Vagina (tissue), 2 donors: Measurements from ENCODE around the gene CHIT1.

Experiments
- POLR2A ChIP-seq, 2 donors: fragments of 450-650 bp; IDR thresholded peaks; one replicate each; pipeline ENCODE4 v1.6.1; 2017; ENCODE audit warnings: antibody characterized with exemption in 2 of 2, mild to moderate bottlenecking in 2 of 2, moderate library complexity in 2 of 2
- POLR2AphosphoS5 ChIP-seq, 2 donors: sonication (generic); formaldehyde crosslinking; IDR thresholded peaks; one replicate each; pipeline ENCODE4 v1.9.0; 2017; ENCODE audit warnings: antibody characterized with exemption in 2 of 2, mild to moderate bottlenecking in 2 of 2, low read depth in 1 of 2; ENCODE audit not compliant: insufficient read depth in 1 of 2

DNA sequence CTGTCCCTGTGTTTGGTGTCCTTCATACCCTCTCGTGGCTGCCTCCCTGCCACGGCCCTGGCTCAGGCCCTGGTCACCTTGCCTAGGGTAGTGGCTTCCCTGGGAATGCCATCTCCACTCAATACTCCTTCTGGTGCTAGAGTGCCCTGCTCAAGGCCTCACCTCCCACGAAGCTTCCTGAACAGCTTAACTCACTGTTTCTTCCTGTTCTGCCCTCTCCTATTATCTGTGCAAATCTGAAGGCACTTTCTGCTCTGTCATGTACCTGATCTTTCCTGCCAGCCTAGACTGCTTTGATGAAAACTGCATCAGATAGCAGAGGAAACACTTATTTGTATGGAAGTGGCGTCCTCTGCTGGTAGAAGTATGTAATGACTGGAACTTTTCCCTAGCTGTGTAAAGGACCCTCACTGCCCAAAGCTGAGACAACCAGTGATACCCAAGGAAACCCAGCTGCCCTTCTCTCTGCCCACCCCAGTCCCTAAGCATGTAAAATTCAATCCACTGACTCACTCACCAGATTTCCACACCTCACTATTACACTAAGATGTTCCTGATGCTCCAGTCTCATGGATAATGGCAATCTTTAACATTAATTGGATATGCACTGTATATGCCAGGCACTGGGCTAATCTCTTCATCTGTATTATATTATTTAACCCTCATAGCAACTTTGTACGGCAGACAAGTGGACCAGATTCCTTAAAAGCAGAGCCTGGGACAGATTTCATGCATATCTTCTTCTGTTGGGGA, 39.6 kb upstream of the CHIT1 start:
- TF ChIP-seq POLR2AphosphoS5 (IDR thresholded peaks at IDR 0.05; ENCODE audit: insufficient read depth in 1 of 2, low read depth in 1 of 2) (peak in 1 of 2 donors; percentile 59), POLR2A (IDR thresholded peaks at IDR 0.05) (no peak)
